Bone marrow (tissue), 2 donors: Measurements from ENCODE around the gene GPC5.
"Not testable (repeated sequence)": the region's sequence is repeated elsewhere in the genome, so short reads cannot be mapped to it uniquely, and the experiment has no call there.

Source experiments
- DNase-seq, 2 donors: peaks; one replicate each; lab custom pipeline; 2025; lab: John Stamatoyannopoulos, UW

Gene GPC5

GRCh38 chr13:92843549-92843948 is 1445.1 kb downstream of the GPC5 start:
- DNase-seq, result no peak

- no peak for DNase-seq
Measured at GRCh38 chr13:92849381-92849780, 1451.0 kb downstream of the GPC5 start.

- no peak for DNase-seq
Measured at GRCh38 chr13:92864584-92865284, 1466.3 kb downstream of the GPC5 start.

- DNase-seq, result no peak
Measured at GRCh38 chr13:92873029-92873428, 1474.6 kb downstream of the GPC5 start.

GRCh38 chr13:92886535-92887077 is 1488.2 kb downstream of the GPC5 start:
- DNase-seq, result no peak

GRCh38 chr13:92894447-92894846 is 1496.0 kb downstream of the GPC5 start:
- DNase-seq, result no peak

- no peak for DNase-seq
Measured at GRCh38 chr13:92896842-92897241, 1498.4 kb downstream of the GPC5 start.

- DNase-seq, result not testable (repeated sequence)
Measured at GRCh38 chr13:92898946-92899345, 1500.5 kb downstream of the GPC5 start.

GRCh38 chr13:92900446-92900845 is 1502.0 kb downstream of the GPC5 start:
- DNase-seq, result no peak

GRCh38 chr13:92901739-92902138 is 1503.3 kb downstream of the GPC5 start:
- no peak for DNase-seq

- DNase-seq, result no peak
Measured at GRCh38 chr13:92912629-92913028, 1514.2 kb downstream of the GPC5 start.

- no peak for DNase-seq
Measured at GRCh38 chr13:92913840-92914239, 1515.4 kb downstream of the GPC5 start.
